H1 (cell line): ENCODE data around the gene SOCS3. TPM values are rescaled to one million over a fixed set of nuclear protein-coding genes. Genes with fewer than 3 reads are reported as not detected.

ENCODE experiments used
- CTCF ChIA-PET: fragments of 300-600 bp; sonication (Branson Sonifier 250); formaldehyde crosslinking; loops from one replicate; lab custom pipeline; 2021; ENCODE audit not compliant: partially characterized antibody; lab: Charles Lee
- POLR2A ChIA-PET: fragments of 300-600 bp; sonication (Branson Sonifier 250); formaldehyde crosslinking; loops from one replicate; lab custom pipeline; 2021; ENCODE audit warnings: inconsistent platforms; ENCODE audit not compliant: partially characterized antibody; lab: Charles Lee
- DNase-seq, 2 experiments: peaks; one replicate each; pipeline versions ENCODE4 v3.0.0 to v3.0.0-alpha.2; 2010 to 2022; ENCODE audit warnings: low spot score in 2 of 2, low read depth in 1 of 2, mixed read lengths in 1 of 2
- FAIRE-seq: peaks from 2 replicates; lab custom pipeline; 2011; peaks lifted over from hg19 to GRCh38; lab: Jason Lieb, UNC
- H2AFZ ChIP-seq: 2 replicates; pipeline ENCODE4 v1.8.1; 2012; ENCODE audit warnings: low read length, inconsistent platforms
- H2AK5ac ChIP-seq: 2 replicates; pipeline ENCODE4 v1.6.1; 2013; ENCODE audit warnings: low read depth, low read length
- H2BK120ac ChIP-seq: replicated peaks from 2 replicates; pipeline ENCODE3; 2013; ENCODE audit warnings: low read depth, low read length, inconsistent platforms
- H2BK12ac ChIP-seq: 2 replicates; pipeline ENCODE4 v1.6.1; 2013; ENCODE audit warnings: low read depth, low read length
- H2BK15ac ChIP-seq: 2 replicates; pipeline ENCODE4 v1.6.1; 2013; ENCODE audit warnings: low read length
- H2BK20ac ChIP-seq: 2 replicates; pipeline ENCODE4 v1.6.1; 2013; ENCODE audit warnings: low read length
- H2BK5ac ChIP-seq: 2 replicates; pipeline ENCODE4 v1.6.1; 2013; ENCODE audit warnings: low read depth, low read length
- H3K14ac ChIP-seq: 2 replicates; pipeline ENCODE4 v1.6.1; 2013; ENCODE audit warnings: inconsistent platforms; ENCODE audit not compliant: insufficient read length
- H3K18ac ChIP-seq: 2 replicates; pipeline ENCODE4 v1.6.1; 2013; ENCODE audit warnings: low read length; ENCODE audit errors: extremely low read depth
- H3K23ac ChIP-seq: 2 replicates; pipeline ENCODE4 v1.6.1; 2013; ENCODE audit warnings: inconsistent platforms; ENCODE audit not compliant: insufficient read length
- H3K23me2 ChIP-seq: 2 replicates; pipeline ENCODE4 v1.6.1; 2013; ENCODE audit warnings: low read depth, low read length
- H3K27ac ChIP-seq: 2 replicates; pipeline ENCODE4 v1.6.1; 2011; ENCODE audit warnings: low read depth, low read length, inconsistent platforms
- H3K27me3 ChIP-seq, 4 experiments: replicated peaks in 1 of 4; 1 replicate in 1 of 4; 2 replicates in 3 of 4; pipeline versions ENCODE4 v1.6.1 to v1.8.1; 2011 to 2013; ENCODE audit warnings: low read length in 3 of 4, mild to moderate bottlenecking in 3 of 4, inconsistent platforms in 2 of 4, mixed read lengths in 2 of 4, moderate library complexity in 1 of 4; ENCODE audit not compliant: control insufficient read depth in 3 of 4, insufficient read depth in 3 of 4; ENCODE audit errors: extremely low read depth in 1 of 4
- H3K36me3 ChIP-seq, 4 experiments: 2 replicates each; pipeline versions ENCODE4 v1.6.1 to v1.8.1; 2011 to 2013; ENCODE audit warnings: mild to moderate bottlenecking in 4 of 4, low read length in 3 of 4, moderate library complexity in 2 of 4, control low read depth in 1 of 4, inconsistent platforms in 1 of 4; ENCODE audit not compliant: insufficient read depth in 4 of 4, control insufficient read depth in 2 of 4
- H3K4ac ChIP-seq: replicated peaks from 2 replicates; pipeline ENCODE3; 2013; ENCODE audit warnings: low read length, low read depth, mixed read lengths, inconsistent platforms; ENCODE audit not compliant: insufficient read length
- H3K4me1 ChIP-seq, 4 experiments: replicated peaks in 1 of 4; 1 replicate in 1 of 4; 2 replicates in 3 of 4; pipeline versions ENCODE4 v1.6.1 to v1.8.1; 2011 to 2013; ENCODE audit warnings: low read length in 3 of 4, inconsistent platforms in 2 of 4, mixed read lengths in 1 of 4; ENCODE audit not compliant: insufficient read depth in 4 of 4, control insufficient read depth in 3 of 4
- H3K4me2 ChIP-seq, 2 experiments: 2 replicates each; pipeline versions ENCODE4 v1.6.1 to v1.8.1; 2011 to 2013; ENCODE audit warnings: low read depth in 2 of 2, low read length in 2 of 2, control low read depth in 1 of 2, inconsistent platforms in 1 of 2, mild to moderate bottlenecking in 1 of 2; ENCODE audit not compliant: insufficient read depth in 1 of 2
- H3K4me3 ChIP-seq, 4 experiments: fragments of 200-600, 300-600 bp in 1 of 4; sonication (generic), shearing (Covaris generic), sonication (Bioruptor Twin) in 1 of 4; 2 replicates each; pipeline versions ENCODE4 v1.5.1 to v1.8.1; 2011 to 2016; ENCODE audit warnings: low read length in 4 of 4, low read depth in 3 of 4, control low read depth in 2 of 4, inconsistent platforms in 2 of 4, mild to moderate bottlenecking in 2 of 4, mixed read lengths in 1 of 4, moderate library complexity in 1 of 4; ENCODE audit not compliant: insufficient read depth in 2 of 4; ENCODE audit errors: extremely low read depth in 1 of 4
- H3K56ac ChIP-seq: replicated peaks from 2 replicates; pipeline ENCODE3; 2013; ENCODE audit warnings: low read depth, mild to moderate bottlenecking, mixed read lengths, low read length, inconsistent platforms; ENCODE audit not compliant: insufficient read length
- H3K79me1 ChIP-seq: 2 replicates; pipeline ENCODE4 v1.6.1; 2013; ENCODE audit warnings: low read depth, low read length, control low read depth
- H3K79me2 ChIP-seq, 2 experiments: 2 replicates each; pipeline versions ENCODE4 v1.6.1 to v1.8.1; 2012 to 2013; ENCODE audit warnings: low read length in 2 of 2, mild to moderate bottlenecking in 2 of 2, inconsistent platforms in 1 of 2; ENCODE audit not compliant: insufficient read depth in 2 of 2, control insufficient read depth in 1 of 2
- H3K9ac ChIP-seq, 4 experiments: replicated peaks in 1 of 4; 1 replicate in 1 of 4; 2 replicates in 3 of 4; pipeline versions ENCODE4 v1.6.1 to v1.8.1; 2011 to 2013; ENCODE audit warnings: low read depth in 3 of 4, low read length in 3 of 4, control low read depth in 2 of 4, mild to moderate bottlenecking in 2 of 4, moderate library complexity in 2 of 4, inconsistent platforms in 1 of 4; ENCODE audit errors: extremely low read depth in 1 of 4
- H3K9me3 ChIP-seq, 2 experiments: 2 replicates each; pipeline versions ENCODE4 v1.6.1 to v1.8.1; 2012 to 2013; ENCODE audit warnings: mild to moderate bottlenecking in 2 of 2, moderate library complexity in 2 of 2, control low read depth in 1 of 2, inconsistent platforms in 1 of 2, low read depth in 1 of 2, low read length in 1 of 2, mixed read lengths in 1 of 2; ENCODE audit not compliant: insufficient read depth in 2 of 2
- H4K20me1 ChIP-seq, 2 experiments: replicated peaks in 1 of 2; 2 replicates each; pipeline versions ENCODE3 to v1.8.1; 2011 to 2013; ENCODE audit warnings: inconsistent platforms in 2 of 2, low read length in 2 of 2, mild to moderate bottlenecking in 1 of 2; ENCODE audit not compliant: insufficient read depth in 2 of 2, control insufficient read depth in 1 of 2
- H4K5ac ChIP-seq: 2 replicates; pipeline ENCODE4 v1.6.1; 2013; ENCODE audit warnings: low read length, low read depth, mixed read lengths, inconsistent platforms; ENCODE audit not compliant: insufficient read length
- H4K8ac ChIP-seq: 2 replicates; pipeline ENCODE4 v1.8.0; 2013; ENCODE audit warnings: mild to moderate bottlenecking, moderate library complexity, low read length, inconsistent platforms; ENCODE audit not compliant: insufficient read depth; ENCODE audit errors: extremely low read depth
- H4K91ac ChIP-seq: replicated peaks from 2 replicates; pipeline ENCODE3; 2013; ENCODE audit warnings: low read length, mixed read lengths, inconsistent platforms; ENCODE audit not compliant: insufficient read length
- TEAD4 ChIP-seq: IDR thresholded peaks from 2 replicates; pipeline ENCODE4 v1.6.1; 2012; ENCODE audit warnings: low read depth, low read length, inconsistent platforms, mixed read lengths
- WGBS, 2 experiments: shearing (Covaris generic) in 1 of 2; methylation state at CpG; one replicate each; pipeline versions ENCODE4 v1.1.6 to v1.1.7; 2013 to 2015; ENCODE audit warnings: low lambda C conversion rate in 2 of 2, mixed read lengths in 2 of 2, inconsistent platforms in 1 of 2, low coverage in 1 of 2, missing lambda C conversion rate in 1 of 2; ENCODE audit not compliant: insufficient replicate concordance in 2 of 2, insufficient coverage in 1 of 2, insufficient read length in 1 of 2; ENCODE audit errors: extremely low coverage in 1 of 2, missing lambda C conversion rate in 1 of 2; 5-methylcytosine and 5-hydroxymethylcytosine counted together
- polyA plus RNA-seq, 7 experiments: library from polyadenylated mRNA; depleted of rRNA in 3 of 7; stranded (reverse) in 5 of 7; unstranded in 2 of 7; fragments of >200 nt in 5 of 7; fragments of 200-250 nt in 2 of 7; gene quantifications; 1 replicate in 5 of 7; 2 replicates in 1 of 7; 4 replicates in 1 of 7; pipeline versions ENCODE4 v1.2.1 to v1.2.3, GENCODE V29; 2011 to 2013; ENCODE audit warnings: missing spikeins in 2 of 7, mixed read lengths in 2 of 7
- total RNA-seq: library from RNA; stranded (reverse); fragmentation: NEBNext Ultra II Directional; extraction: Animal tissue kit (Norgen Biotek cat#: 25700); gene quantifications from 2 replicates; pipeline ENCODE4 v1.2.1, GENCODE V29; 2021

Gene SOCS3
- total and polyA plus RNA-seq, 2 of the 8 experiments (the other 6 are each of a cell fraction or from before 2014, with no cell fraction given): 10.1 to 47.9 TPM

DNA sequence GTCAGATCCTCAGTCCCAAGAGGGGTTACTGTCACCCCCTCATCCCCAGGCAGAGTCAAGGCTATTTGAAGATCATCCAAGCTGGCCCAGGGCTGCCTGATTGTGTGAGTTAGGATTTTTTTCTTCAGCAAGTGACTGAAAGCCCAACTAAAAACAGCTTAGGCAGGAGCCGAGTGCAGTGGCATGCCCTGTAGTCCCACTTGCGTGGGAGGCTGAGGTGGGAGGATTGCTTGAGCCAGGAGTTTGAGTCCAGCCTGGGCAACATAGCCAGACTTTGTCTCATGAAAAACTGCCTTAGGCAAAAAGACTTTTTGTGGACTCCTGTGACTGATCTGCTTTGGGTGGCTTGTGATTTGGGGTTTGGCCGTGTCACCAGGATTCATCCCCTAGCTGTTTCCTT is 38.5 kb upstream of the SOCS3 start:
- Histone ChIP-seq H3K36me3 (peaks cover 31 to 67% (median 60%) of the 10 kb centered on the region in 4 experiments), H3K9me3 (no peaks in the 10 kb centered on the region), H4K91ac (no peak overlapping the region), H3K4ac (no peak overlapping the region), H3K4me1 (no peaks in the 10 kb centered on the region), H2BK5ac (no peak overlapping the region), H3K23me2 (no peaks in the 10 kb centered on the region), H3K27ac (no peak overlapping the region), H3K14ac (no peak overlapping the region), H2BK120ac (no peak overlapping the region), H2BK15ac (no peak overlapping the region), H3K79me2 (peaks cover 0 to 61% of the 10 kb centered on the region in 2 experiments; a peak in 3 of 4 replicates), H2BK12ac (no peak overlapping the region), H3K56ac (no peak overlapping the region), H3K18ac (no peak overlapping the region), H3K9ac (no peak overlapping the region), H4K20me1 (peaks cover 14 to 26% of the 10 kb centered on the region in 2 experiments), H2AFZ (no peak overlapping the region), H4K8ac (no peak overlapping the region), H3K4me2 (no peak overlapping the region), H3K4me3 (no peak overlapping the region), H3K23ac (no peak overlapping the region), H4K5ac (no peak overlapping the region), H2BK20ac (no peak overlapping the region), H2AK5ac (no peak overlapping the region), H3K79me1 (peaks cover 8% of the 10 kb centered on the region; the same call in 1 of the 2 replicates), H3K27me3 (no peaks in the 10 kb centered on the region)
- CTCF ChIA-PET: interaction anchor here (0.9 to 3.9 kb wide), 4 partner anchors 14 to 81 kb away, joined by 3 to 18 read pairs (median 3); no protein-coding TSS in a partner anchor
- DNase-seq: no peak
- no peak for TF ChIP-seq TEAD4
- FAIRE-seq: no peak
- WGBS, 2 experiments: 96% methylated on average over 3 of the region's 3 CpGs; no CpG with 5 or more reads in 1 of the 2 experiments
- POLR2A ChIA-PET: no interaction called here
